Neural progenitor cell (in vitro differentiated cells): ENCODE results near the gene CEP63.

Experiments
- EZH2phosphoT487 ChIP-seq: fragments of 200-600 bp; sonication (generic); IDR thresholded peaks from 2 replicates; pipeline ENCODE4 v1.6.1; 2017; ENCODE audit warnings: antibody characterized with exemption
- TF ChIP-seq, protein P1 (sequence below): fragments of 200-600 bp; sonication (generic); IDR thresholded peaks from 2 replicates; pipeline ENCODE4 v1.5.1; 2017; ENCODE audit warnings: antibody characterized with exemption, mild to moderate bottlenecking

DNA sequence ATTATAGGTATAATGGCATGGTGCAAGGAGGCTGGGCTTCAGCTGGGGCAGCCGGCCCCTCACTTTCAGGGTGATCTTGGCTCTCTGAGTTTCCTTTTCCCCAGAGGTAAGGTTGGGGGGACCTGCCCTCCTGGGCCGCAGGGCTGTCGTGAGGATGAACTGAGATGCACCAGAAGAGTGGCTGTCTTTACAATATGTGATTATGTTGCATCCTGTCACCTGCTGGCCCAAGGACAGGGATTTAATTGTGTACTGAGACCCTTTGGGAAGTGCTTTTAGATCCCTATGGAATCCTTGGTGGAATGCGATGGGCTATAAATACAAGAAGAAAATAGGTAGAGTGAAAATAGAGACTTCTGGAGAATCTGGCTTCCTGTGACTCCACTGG is 22.2 kb upstream of the CEP63 start:
- TF ChIP-seq, protein P1, sequence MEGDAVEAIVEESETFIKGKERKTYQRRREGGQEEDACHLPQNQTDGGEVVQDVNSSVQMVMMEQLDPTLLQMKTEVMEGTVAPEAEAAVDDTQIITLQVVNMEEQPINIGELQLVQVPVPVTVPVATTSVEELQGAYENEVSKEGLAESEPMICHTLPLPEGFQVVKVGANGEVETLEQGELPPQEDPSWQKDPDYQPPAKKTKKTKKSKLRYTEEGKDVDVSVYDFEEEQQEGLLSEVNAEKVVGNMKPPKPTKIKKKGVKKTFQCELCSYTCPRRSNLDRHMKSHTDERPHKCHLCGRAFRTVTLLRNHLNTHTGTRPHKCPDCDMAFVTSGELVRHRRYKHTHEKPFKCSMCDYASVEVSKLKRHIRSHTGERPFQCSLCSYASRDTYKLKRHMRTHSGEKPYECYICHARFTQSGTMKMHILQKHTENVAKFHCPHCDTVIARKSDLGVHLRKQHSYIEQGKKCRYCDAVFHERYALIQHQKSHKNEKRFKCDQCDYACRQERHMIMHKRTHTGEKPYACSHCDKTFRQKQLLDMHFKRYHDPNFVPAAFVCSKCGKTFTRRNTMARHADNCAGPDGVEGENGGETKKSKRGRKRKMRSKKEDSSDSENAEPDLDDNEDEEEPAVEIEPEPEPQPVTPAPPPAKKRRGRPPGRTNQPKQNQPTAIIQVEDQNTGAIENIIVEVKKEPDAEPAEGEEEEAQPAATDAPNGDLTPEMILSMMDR: no peak
- TF ChIP-seq EZH2phosphoT487: no peak
